ENCODE results near the gene ZC3H4.

DNA sequence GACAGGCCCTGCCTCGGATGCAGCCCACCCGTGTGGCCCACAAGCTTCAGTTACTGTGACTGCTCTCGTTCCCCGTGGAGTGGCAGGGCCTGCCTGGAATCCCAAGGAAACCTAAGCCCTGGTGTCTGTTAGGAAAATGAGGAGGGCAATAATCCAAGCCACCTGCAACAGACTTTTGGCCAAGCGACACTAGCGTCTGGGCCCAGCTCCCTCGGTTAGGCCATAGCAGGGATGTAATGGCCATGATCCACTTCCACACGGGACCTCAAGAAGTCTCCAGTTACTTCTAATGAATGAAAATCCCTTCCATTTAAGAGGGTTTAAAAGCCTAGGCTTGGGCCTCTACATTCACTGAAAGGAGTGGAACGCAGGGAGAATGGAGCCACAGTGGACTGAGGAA is 8.9 kb downstream of the ZC3H4 start:
- TF ChIP-seq, protein P1, sequence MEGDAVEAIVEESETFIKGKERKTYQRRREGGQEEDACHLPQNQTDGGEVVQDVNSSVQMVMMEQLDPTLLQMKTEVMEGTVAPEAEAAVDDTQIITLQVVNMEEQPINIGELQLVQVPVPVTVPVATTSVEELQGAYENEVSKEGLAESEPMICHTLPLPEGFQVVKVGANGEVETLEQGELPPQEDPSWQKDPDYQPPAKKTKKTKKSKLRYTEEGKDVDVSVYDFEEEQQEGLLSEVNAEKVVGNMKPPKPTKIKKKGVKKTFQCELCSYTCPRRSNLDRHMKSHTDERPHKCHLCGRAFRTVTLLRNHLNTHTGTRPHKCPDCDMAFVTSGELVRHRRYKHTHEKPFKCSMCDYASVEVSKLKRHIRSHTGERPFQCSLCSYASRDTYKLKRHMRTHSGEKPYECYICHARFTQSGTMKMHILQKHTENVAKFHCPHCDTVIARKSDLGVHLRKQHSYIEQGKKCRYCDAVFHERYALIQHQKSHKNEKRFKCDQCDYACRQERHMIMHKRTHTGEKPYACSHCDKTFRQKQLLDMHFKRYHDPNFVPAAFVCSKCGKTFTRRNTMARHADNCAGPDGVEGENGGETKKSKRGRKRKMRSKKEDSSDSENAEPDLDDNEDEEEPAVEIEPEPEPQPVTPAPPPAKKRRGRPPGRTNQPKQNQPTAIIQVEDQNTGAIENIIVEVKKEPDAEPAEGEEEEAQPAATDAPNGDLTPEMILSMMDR (conservative IDR thresholded peaks at IDR 0.05; ENCODE audit: low read depth in 2 of 2) = no peak
- TF ChIP-seq EZH2 (IDR thresholded peaks at IDR 0.05; ENCODE audit: low read depth, unreplicated experiment) (no peak), ZNF114 (CRISPR knock-in tag; IDR thresholded peaks at IDR 0.05) (no peak), POLR2AphosphoS5 (IDR thresholded peaks at IDR 0.05; ENCODE audit: low read depth) (no peak), EZH2phosphoT487 (IDR thresholded peaks at IDR 0.05; ENCODE audit: unreplicated experiment) (no peak)
